GM18520 (cell line): ENCODE results near the gene KRTAP22-1.

ENCODE experiments used
- ATAC-seq: cut with Tn5 transposase; IDR thresholded peaks from one replicate; pipeline ENCODE4 v1.9.1; 2021; ENCODE audit not compliant: unreplicated experiment

Gene KRTAP22-1

GRCh38 chr21:30623362-30623761 is 22.5 kb downstream of the KRTAP22-1 start:
- ATAC-seq, result no peak

GRCh38 chr21:30625449-30626165 is 24.7 kb downstream of the KRTAP22-1 start:
- no peak for ATAC-seq

GRCh38 chr21:30628109-30628508 is 27.2 kb downstream of the KRTAP22-1 start:
- ATAC-seq, result no peak

GRCh38 chr21:30629200-30629599 is 28.3 kb downstream of the KRTAP22-1 start:
- ATAC-seq, result no peak

GRCh38 chr21:30634906-30635305 is 34.0 kb downstream of the KRTAP22-1 start, which contains the start of gene KRTAP20-2:
KRTAP20-2 (plus strand) TSS chr21:30635206; CDS start chr21:30635264, 58 bp downstream.
- ATAC-seq, result no peak

- ATAC-seq, result no peak
Observed at GRCh38 chr21:30638686-30639085, 37.8 kb downstream of the KRTAP22-1 start.

GRCh38 chr21:30642564-30642963 is 41.7 kb downstream of the KRTAP22-1 start, which contains the start of gene KRTAP20-3:
KRTAP20-3 (plus strand) TSS chr21:30642864.
- ATAC-seq, result no peak

GRCh38 chr21:30646904-30647414 is 46.1 kb downstream of the KRTAP22-1 start:
- ATAC-seq, result no peak
